ENCODE data around the gene CTNND1.

Gene CTNND1

GRCh38 chr11:57744357-57744756, 17.2 kb upstream of the CTNND1 start:
- Mint-ChIP-seq H3K27ac (no peak overlapping the region), H3K9me3 (no peaks in the 10 kb centered on the region), H3K4me3 (no peak overlapping the region), H3K4me1 (peaks cover 51% of the 10 kb centered on the region), H3K36me3 (peaks cover 59% of the 10 kb centered on the region), H3K27me3 (no peaks in the 10 kb centered on the region)
- CTCF ChIA-PET, result interaction anchor here (0.6 to 2.9 kb wide), 2 partner anchors 57 to 286 kb away, joined by 3 to 19 read pairs; no protein-coding TSS in a partner anchor
- no peak for DNase-seq

- CTCF ChIA-PET, result interaction anchor here (1.1 to 2.9 kb wide), 2 partner anchors 14 to 56 kb away, joined by 3 to 19 read pairs; no protein-coding TSS in a partner anchor
- H3K27me3 Mint-ChIP-seq, result no peaks in the 10 kb centered on the region
- H3K4me1 Mint-ChIP-seq, result peaks cover 45% of the 10 kb centered on the region
- H3K27ac Mint-ChIP-seq, result peak overlapping the region; percentile 24
- no peaks in the 10 kb centered on the region for H3K9me3 Mint-ChIP-seq
- H3K4me3 Mint-ChIP-seq, result no peak overlapping the region
- no peak for DNase-seq
- peaks cover 56% of the 10 kb centered on the region for H3K36me3 Mint-ChIP-seq
These were observed 16.4 kb upstream of the CTNND1 start for GRCh38 chr11:57745206-57745605.

DNA sequence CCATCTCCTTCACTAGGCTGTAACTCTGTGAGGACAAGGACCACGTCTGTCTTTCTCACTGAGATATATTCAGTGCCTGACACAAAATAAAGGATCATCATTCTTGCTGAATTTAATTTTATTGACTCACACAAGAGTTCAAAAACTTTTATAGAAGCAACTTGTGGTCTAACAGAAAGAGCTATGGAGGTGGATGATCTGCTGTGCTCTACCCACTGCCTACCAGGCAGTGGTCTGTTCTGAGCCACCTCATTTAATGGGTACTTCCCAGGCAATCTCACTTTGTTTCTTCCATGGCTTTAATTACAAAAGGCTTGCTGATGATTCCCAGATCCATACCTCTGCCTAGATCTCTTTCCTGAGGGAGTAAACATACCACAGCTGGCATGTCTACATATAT, 14.7 kb upstream of the CTNND1 start:
- no peak for DNase-seq
- peaks cover 38% of the 10 kb centered on the region for H3K4me1 Mint-ChIP-seq
- CTCF ChIA-PET, result interaction anchor here (3.3 kb wide), 1 partner anchor 54 kb away, joined by 15 read pairs; no protein-coding TSS in a partner anchor
- H3K27ac Mint-ChIP-seq, result peak overlapping the region; percentile 16
- H3K4me3 Mint-ChIP-seq, result no peak overlapping the region
- H3K9me3 Mint-ChIP-seq, result no peaks in the 10 kb centered on the region
- no peaks in the 10 kb centered on the region for H3K27me3 Mint-ChIP-seq
- peaks cover 46% of the 10 kb centered on the region for H3K36me3 Mint-ChIP-seq

DNA sequence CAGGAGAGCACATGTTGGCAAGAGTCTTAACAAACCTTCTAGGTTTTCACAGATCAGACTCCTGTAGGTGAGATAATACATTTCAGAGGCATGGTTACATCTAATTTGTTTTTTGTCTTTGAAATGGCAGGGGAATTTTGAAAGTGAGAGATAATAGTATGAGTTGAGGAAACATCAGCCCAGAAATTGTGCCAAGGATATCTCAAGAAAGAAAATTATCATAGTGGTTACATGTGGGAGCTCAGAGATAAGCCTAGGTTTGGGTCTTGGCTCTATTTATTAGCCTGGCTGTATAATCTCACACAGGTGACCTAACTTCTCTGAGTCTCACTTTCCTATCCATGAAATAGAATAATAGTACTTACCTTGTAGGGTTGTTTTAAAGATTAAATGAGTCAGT, 10.4 kb upstream of the CTNND1 start:
- DNase-seq, result no peak
- CTCF ChIA-PET, result interaction anchor here (0.8 to 2.2 kb wide), 10 partner anchors 10 to 292 kb away, joined by 3 to 41 read pairs (median 4); partner anchors contain the start of genes CTNND1, SELENOH and UBE2L6
- Mint-ChIP-seq H3K4me3 (no peak overlapping the region), H3K27ac (no peak overlapping the region), H3K27me3 (peaks cover 3% of the 10 kb centered on the region), H3K4me1 (peaks cover 11% of the 10 kb centered on the region), H3K36me3 (peaks cover 15% of the 10 kb centered on the region), H3K9me3 (no peaks in the 10 kb centered on the region)

DNA sequence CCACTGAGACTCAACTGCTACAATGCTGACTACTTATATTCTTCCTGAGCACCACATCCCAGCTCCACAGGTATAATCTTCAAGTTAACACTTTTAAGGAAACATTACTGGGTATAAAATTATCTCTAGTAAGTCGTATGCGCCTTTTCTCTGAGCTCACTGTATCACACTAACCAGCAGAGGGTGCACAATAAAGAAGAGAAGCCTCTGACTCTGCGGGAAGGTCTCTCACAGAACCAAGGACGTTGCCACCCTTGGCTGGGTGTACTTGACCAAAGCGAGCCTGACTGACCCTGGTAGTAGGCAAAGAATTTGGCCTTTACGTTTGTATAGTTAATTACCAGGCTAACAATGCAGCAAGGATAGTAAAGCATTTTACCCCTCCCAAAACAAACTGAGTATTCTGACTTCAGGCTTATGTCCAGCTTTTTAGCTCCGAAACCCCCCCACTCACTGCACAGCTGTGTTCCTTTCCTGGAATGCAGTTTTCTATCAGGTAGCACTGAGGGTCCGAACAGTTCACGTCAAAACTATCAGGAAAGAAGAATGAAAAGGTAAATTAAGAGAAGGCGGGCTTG, 9.8 kb upstream of the CTNND1 start, which contains the start of gene BTBD18:
BTBD18 (minus strand) TSS at position 144 of the 578 bp plus-strand sequence. CDS start 631 bp downstream, outside the sequence.
- CTCF ChIA-PET, result interaction anchor here (0.6 to 2.2 kb wide), 10 partner anchors 10 to 293 kb away, joined by 3 to 41 read pairs (median 4); partner anchors contain the start of genes CTNND1, SELENOH and UBE2L6
- H3K9me3 Mint-ChIP-seq, result no peaks in the 10 kb centered on the region
- H3K4me3 Mint-ChIP-seq, result no peak within 1 kb of the TSS
- DNase-seq, result peak; percentile 28
- H3K27me3 Mint-ChIP-seq, result peaks cover 3% of the 10 kb centered on the region
- H3K27ac Mint-ChIP-seq, result peak within 1 kb of the TSS; percentile 52
- peaks cover 11% of the 10 kb centered on the region for H3K4me1 Mint-ChIP-seq
- H3K36me3 Mint-ChIP-seq, result peaks cover 14% of the 10 kb centered on the region

DNA sequence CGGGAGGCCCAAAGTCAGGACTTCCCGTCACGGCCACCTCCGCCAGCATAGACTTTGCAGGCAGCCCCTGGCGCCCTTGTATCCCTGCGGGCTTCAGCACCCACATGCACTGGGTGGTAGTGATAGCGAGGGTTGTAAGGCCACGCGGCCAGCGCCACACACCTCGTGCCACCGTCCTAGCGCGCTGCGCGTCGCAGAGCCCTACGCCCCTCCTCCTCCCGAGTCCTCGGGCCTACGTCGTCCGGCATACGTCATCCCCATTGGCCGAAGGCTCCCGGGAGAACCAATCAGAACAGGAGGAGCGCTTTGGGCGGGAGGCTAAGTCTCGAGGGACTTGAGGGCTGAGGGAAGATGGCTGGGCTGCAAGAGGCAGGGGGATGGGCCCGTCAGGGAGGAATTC, 8.6 kb upstream of the CTNND1 start:
- Mint-ChIP-seq H3K9me3 (no peaks in the 10 kb centered on the region), H3K27me3 (peaks cover 3% of the 10 kb centered on the region), H3K4me3 (no peak overlapping the region), H3K4me1 (peaks cover 6% of the 10 kb centered on the region), H3K27ac (no peak overlapping the region), H3K36me3 (peaks cover 9% of the 10 kb centered on the region)
- CTCF ChIA-PET, result interaction anchor here (0.7 to 2.2 kb wide), 2 partner anchors 42 to 49 kb away, joined by 4 to 41 read pairs; no protein-coding TSS in a partner anchor
- no peak for DNase-seq

GRCh38 chr11:57758174-57758573, 3.4 kb upstream of the CTNND1 start:
- Mint-ChIP-seq H3K27me3 (peaks cover 14% of the 10 kb centered on the region), H3K27ac (no peak overlapping the region), H3K36me3 (no peaks in the 10 kb centered on the region), H3K4me3 (no peak overlapping the region), H3K9me3 (no peaks in the 10 kb centered on the region), H3K4me1 (peaks cover 11% of the 10 kb centered on the region)
- no peak for DNase-seq
- CTCF ChIA-PET, result interaction anchor here (1.7 to 6.4 kb wide), 2 partner anchors 10 to 43 kb away, joined by 5 to 43 read pairs; no protein-coding TSS in a partner anchor

- CTCF ChIA-PET, result interaction anchor here (2.0 kb wide), 1 partner anchor 38 kb away, joined by 10 read pairs; no protein-coding TSS in a partner anchor
- H3K4me3 Mint-ChIP-seq, result no peak overlapping the region
- no peak overlapping the region for H3K27ac Mint-ChIP-seq
These were observed 746 bp downstream of the CTNND1 start for GRCh38 chr11:57762235-57762861.

GRCh38 chr11:57763568-57763967, 2.0 kb downstream of the CTNND1 start:
- CTCF ChIA-PET, result interaction anchor here (0.7 to 2.3 kb wide), 2 partner anchors 9 to 37 kb away, joined by 3 to 12 read pairs; no protein-coding TSS in a partner anchor
- no peaks in the 10 kb centered on the region for H3K36me3 Mint-ChIP-seq
- no peaks in the 10 kb centered on the region for H3K9me3 Mint-ChIP-seq
- H3K4me1 Mint-ChIP-seq, result peaks cover 23% of the 10 kb centered on the region
- no peak overlapping the region for H3K4me3 Mint-ChIP-seq
- H3K27ac Mint-ChIP-seq, result no peak overlapping the region
- no peak for DNase-seq
- peaks cover 23% of the 10 kb centered on the region for H3K27me3 Mint-ChIP-seq

More at GRCh38 chr11:57762235-57762861, 746 bp downstream of the CTNND1 start:
- H3K4me1 Mint-ChIP-seq, result peaks cover 19% of the 10 kb centered on the region
- no peaks in the 10 kb centered on the region for H3K9me3 Mint-ChIP-seq
- DNase-seq, result no peak
- H3K27me3 Mint-ChIP-seq, result peaks cover 23% of the 10 kb centered on the region
- H3K36me3 Mint-ChIP-seq, result no peaks in the 10 kb centered on the region

DNA sequence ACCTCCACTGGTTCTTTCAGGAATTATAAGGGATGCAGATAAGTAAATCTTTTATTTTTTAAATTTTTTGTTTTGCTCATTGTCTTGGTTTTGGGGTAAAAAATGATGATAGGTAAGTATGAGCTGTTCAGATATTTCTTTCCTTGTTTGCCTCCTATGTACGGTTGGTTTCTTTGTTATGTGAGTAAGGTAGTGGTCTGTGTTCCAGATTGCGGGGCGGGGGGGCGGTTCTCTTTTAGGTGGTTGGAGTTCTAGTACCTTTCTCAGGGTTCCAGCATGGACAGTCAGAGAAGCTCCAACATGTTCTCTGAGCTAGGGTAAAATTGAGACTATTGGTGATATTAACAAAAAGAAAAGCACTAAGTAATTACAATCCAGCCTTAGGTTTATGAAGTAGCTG, 2.4 kb downstream of the CTNND1 start:
- no peaks in the 10 kb centered on the region for H3K36me3 Mint-ChIP-seq
- H3K27me3 Mint-ChIP-seq, result peaks cover 23% of the 10 kb centered on the region
- CTCF ChIA-PET, result interaction anchor here (2.3 kb wide), 1 partner anchor 37 kb away, joined by 12 read pairs; no protein-coding TSS in a partner anchor
- no peak for DNase-seq
- H3K27ac Mint-ChIP-seq, result no peak overlapping the region
- H3K4me3 Mint-ChIP-seq, result no peak overlapping the region
- no peaks in the 10 kb centered on the region for H3K9me3 Mint-ChIP-seq
- H3K4me1 Mint-ChIP-seq, result peaks cover 24% of the 10 kb centered on the region

- Mint-ChIP-seq H3K36me3 (no peaks in the 10 kb centered on the region), H3K9me3 (no peaks in the 10 kb centered on the region), H3K4me1 (peaks cover 27% of the 10 kb centered on the region), H3K27ac (no peak overlapping the region), H3K4me3 (no peak overlapping the region), H3K27me3 (peaks cover 23% of the 10 kb centered on the region)
- no peak for DNase-seq
- CTCF ChIA-PET, result interaction anchor here (2.3 kb wide), 1 partner anchor 36 kb away, joined by 12 read pairs; no protein-coding TSS in a partner anchor
These were observed 3.0 kb downstream of the CTNND1 start for GRCh38 chr11:57764566-57764965.

DNA sequence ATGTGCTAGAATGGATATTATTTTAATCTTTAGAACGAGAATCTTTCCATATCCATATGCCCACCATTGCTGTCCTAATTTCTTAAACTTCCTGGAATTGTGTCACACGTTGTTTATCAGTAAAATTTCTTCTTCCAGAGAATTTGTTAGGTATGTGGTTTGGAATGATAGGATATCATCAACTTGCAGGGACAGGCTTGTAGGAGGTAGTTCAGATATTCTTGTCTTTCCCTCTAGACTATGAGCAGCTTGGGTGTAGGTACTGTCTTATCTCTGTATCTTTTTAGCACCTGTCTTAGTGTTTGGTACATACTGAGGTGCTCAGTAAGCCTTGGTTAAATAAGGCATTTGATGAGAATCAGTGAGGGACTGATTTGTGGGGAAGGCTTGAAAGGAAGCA, 3.4 kb downstream of the CTNND1 start:
- no peaks in the 10 kb centered on the region for H3K9me3 Mint-ChIP-seq
- H3K27ac Mint-ChIP-seq, result no peak overlapping the region
- H3K36me3 Mint-ChIP-seq, result no peaks in the 10 kb centered on the region
- CTCF ChIA-PET, result interaction anchor here (2.3 kb wide), 1 partner anchor 36 kb away, joined by 12 read pairs; no protein-coding TSS in a partner anchor
- peaks cover 23% of the 10 kb centered on the region for H3K27me3 Mint-ChIP-seq
- no peak for DNase-seq
- H3K4me3 Mint-ChIP-seq, result no peak overlapping the region
- H3K4me1 Mint-ChIP-seq, result peaks cover 30% of the 10 kb centered on the region

GRCh38 chr11:57770793-57771192, 9.2 kb downstream of the CTNND1 start:
- Mint-ChIP-seq H3K27ac (no peak overlapping the region), H3K27me3 (peaks cover 2% of the 10 kb centered on the region), H3K36me3 (no peaks in the 10 kb centered on the region), H3K9me3 (no peaks in the 10 kb centered on the region), H3K4me3 (no peak overlapping the region), H3K4me1 (peaks cover 17% of the 10 kb centered on the region)
- DNase-seq, result no peak
- CTCF ChIA-PET, result no interaction called here

DNA sequence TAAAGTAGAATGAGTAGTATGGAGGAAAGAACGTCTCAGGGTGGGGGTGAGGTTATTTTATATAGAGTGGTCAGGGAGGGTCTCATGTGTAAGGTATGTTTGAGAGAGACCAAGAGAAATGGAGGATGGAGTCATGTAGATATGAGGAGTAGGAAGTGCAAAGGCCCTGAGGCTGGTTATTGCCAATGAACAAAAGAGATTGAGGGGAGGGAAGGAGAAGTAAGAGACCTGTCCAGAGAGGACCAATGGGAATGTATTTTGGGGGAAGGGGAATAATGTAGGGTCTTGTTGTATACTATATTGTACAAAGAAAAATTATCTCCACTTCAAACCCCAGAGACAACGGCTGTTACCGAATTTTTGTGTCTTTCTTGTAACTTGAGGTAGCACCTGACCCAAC, 9.8 kb downstream of the CTNND1 start:
- H3K27me3 Mint-ChIP-seq, result no peaks in the 10 kb centered on the region
- DNase-seq, result no peak
- H3K36me3 Mint-ChIP-seq, result no peaks in the 10 kb centered on the region
- H3K9me3 Mint-ChIP-seq, result no peaks in the 10 kb centered on the region
- no peak overlapping the region for H3K27ac Mint-ChIP-seq
- CTCF ChIA-PET, result no interaction called here
- H3K4me1 Mint-ChIP-seq, result peaks cover 17% of the 10 kb centered on the region
- no peak overlapping the region for H3K4me3 Mint-ChIP-seq
